WERI-Rb-1 (cell line): ENCODE data around the gene ASB1.

Experiments used
- DNase-seq: peaks from one replicate; pipeline ENCODE4 v3.0.0-alpha.2; 2020
- H3K27ac ChIP-seq: fragments of 250-450 bp; sonication (Bioruptor Pico); 2 replicates; pipeline ENCODE4 v1.5.1; 2020; ENCODE audit warnings: mild to moderate bottlenecking, moderate library complexity
- H3K27me3 ChIP-seq: fragments of 250-450 bp; sonication (Bioruptor Pico); 2 replicates; pipeline ENCODE4 v1.5.1; 2021; ENCODE audit warnings: mild to moderate bottlenecking, low read depth, moderate library complexity; ENCODE audit not compliant: insufficient read depth, severe bottlenecking
- H3K36me3 ChIP-seq: fragments of 250-450 bp; sonication (Bioruptor Pico); 2 replicates; pipeline ENCODE4 v1.5.1; 2020; ENCODE audit warnings: mild to moderate bottlenecking, moderate library complexity
- H3K4me3 ChIP-seq: 2 replicates; pipeline ENCODE4 v1.5.1; 2011; ENCODE audit warnings: low read depth, mild to moderate bottlenecking, control low read depth, low read length
- H3K9me3 ChIP-seq: fragments of 250-450 bp; sonication (Bioruptor Pico); 2 replicates; pipeline ENCODE4 v1.5.1; 2021; ENCODE audit warnings: mild to moderate bottlenecking, moderate library complexity; ENCODE audit not compliant: severe bottlenecking
- CTCF ChIP-seq: IDR thresholded peaks from 2 replicates; pipeline ENCODE4 v1.5.1; 2011; ENCODE audit warnings: low read depth, mild to moderate bottlenecking, control low read depth, inconsistent platforms, low read length

The ASB1 gene

GRCh38 chr2:238493411-238493810 is 66.7 kb downstream of the ASB1 start:
- no peak for TF ChIP-seq CTCF
- H3K27me3 ChIP-seq = peaks cover 61% of the 10 kb centered on the region
- H3K27ac ChIP-seq = no peak overlapping the region
- no peaks in the 10 kb centered on the region for H3K9me3 ChIP-seq
- no peak for DNase-seq
- H3K4me3 ChIP-seq = no peak overlapping the region
- H3K36me3 ChIP-seq = no peaks in the 10 kb centered on the region

GRCh38 chr2:238493880-238494572 is 67.3 kb downstream of the ASB1 start:
- Histone ChIP-seq H3K9me3 (no peaks in the 10 kb centered on the region), H3K27ac (no peak overlapping the region), H3K27me3 (peaks cover 55% of the 10 kb centered on the region), H3K4me3 (no peak overlapping the region), H3K36me3 (no peaks in the 10 kb centered on the region)
- no peak for DNase-seq
- no peak for TF ChIP-seq CTCF

GRCh38 chr2:238494573-238494961 is 67.8 kb downstream of the ASB1 start:
- no peak for TF ChIP-seq CTCF
- Histone ChIP-seq H3K27ac (no peak overlapping the region), H3K4me3 (no peak overlapping the region), H3K27me3 (peaks cover 49% of the 10 kb centered on the region), H3K9me3 (no peaks in the 10 kb centered on the region), H3K36me3 (no peaks in the 10 kb centered on the region)
- DNase-seq = no peak

GRCh38 chr2:238495422-238495821 is 68.7 kb downstream of the ASB1 start:
- no peak overlapping the region for H3K4me3 ChIP-seq
- no peak for TF ChIP-seq CTCF
- DNase-seq = no peak
- no peak overlapping the region for H3K27ac ChIP-seq
- H3K36me3 ChIP-seq = no peaks in the 10 kb centered on the region
- H3K27me3 ChIP-seq = peaks cover 45% of the 10 kb centered on the region
- H3K9me3 ChIP-seq = no peaks in the 10 kb centered on the region

- no peak overlapping the region for H3K27ac ChIP-seq
- H3K9me3 ChIP-seq = no peaks in the 10 kb centered on the region
- no peak for DNase-seq
- H3K4me3 ChIP-seq = no peak overlapping the region
- H3K36me3 ChIP-seq = no peaks in the 10 kb centered on the region
- TF ChIP-seq CTCF = no peak
- peaks cover 33% of the 10 kb centered on the region for H3K27me3 ChIP-seq
These were observed 70.3 kb downstream of the ASB1 start for GRCh38 chr2:238496756-238497609.
